ENCODE results near the gene TRIM24. TPM values are rescaled to one million over a fixed set of nuclear protein-coding genes. Genes with fewer than 3 reads are reported as not detected.

The TRIM24 gene
- polyA plus RNA-seq, 1 donor (not counting 4 experiments of a cell fraction or from before 2014, with no cell fraction given): 7.9 TPM

DNA sequence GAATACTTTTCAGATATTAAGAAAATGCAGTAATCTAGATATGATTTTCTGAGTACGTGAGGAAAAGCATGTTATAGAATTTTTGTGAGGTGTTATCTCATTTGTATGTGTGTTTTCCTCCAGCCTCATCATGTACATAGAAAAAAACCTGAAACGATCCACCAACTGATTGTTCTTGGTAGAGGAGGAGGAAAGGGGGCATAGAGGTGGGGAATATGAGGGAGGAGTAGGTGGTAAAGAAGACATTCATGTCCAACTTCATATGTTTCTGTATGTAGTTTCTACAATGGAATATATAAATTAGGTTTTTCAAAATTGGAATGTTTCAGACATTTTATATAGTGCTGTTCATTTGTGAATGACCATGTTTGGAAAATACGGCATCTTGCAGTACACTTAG lies 109.4 kb downstream of the TRIM24 start:
- no peaks in the 10 kb centered on the region for H3K9me1 ChIP-seq (ENCODE audit: control insufficient read depth, extremely low read depth, insufficient read depth, low read length)
- no peak overlapping the region for H3K9ac ChIP-seq (ENCODE audit: control insufficient read depth, extremely low read depth, insufficient read depth, low read length)
- no peaks in the 10 kb centered on the region for H3K79me2 ChIP-seq (ENCODE audit: control insufficient read depth, insufficient read depth, low read length)
- no peaks in the 10 kb centered on the region for H3K27me3 ChIP-seq (ENCODE audit: control insufficient read depth, extremely low read depth, insufficient read depth, low read length)
- H4K20me1 ChIP-seq (ENCODE audit: control insufficient read depth, extremely low read depth, insufficient read depth, low read length): no peaks in the 10 kb centered on the region
- peaks cover under 1 to 5% of the 10 kb centered on the region in 2 experiments for H3K36me3 ChIP-seq (ENCODE audit: control insufficient read depth in 2 of 2, extremely low read depth in 1 of 2, insufficient read depth in 2 of 2, low read length in 2 of 2)
- no peak overlapping the region for H3K27ac ChIP-seq (ENCODE audit: control insufficient read depth, insufficient read depth, low read length)
- no peak overlapping the region for H3K4me3 ChIP-seq (ENCODE audit: control insufficient read depth in 2 of 3, extremely low read depth in 1 of 3, insufficient read depth in 2 of 3, low read depth in 1 of 3, low read length in 3 of 3)
- no peaks in the 10 kb centered on the region for H3K4me1 ChIP-seq (ENCODE audit: control insufficient read depth, extremely low read depth, insufficient read depth, low read length)
- FAIRE-seq (no peak), DNase-seq (ENCODE audit: low read depth, low spot score) (no peak)
- H3K4me2 ChIP-seq (ENCODE audit: control insufficient read depth, extremely low read depth, insufficient read depth, low read depth, low read length): no peak overlapping the region
- TF ChIP-seq, protein P1, sequence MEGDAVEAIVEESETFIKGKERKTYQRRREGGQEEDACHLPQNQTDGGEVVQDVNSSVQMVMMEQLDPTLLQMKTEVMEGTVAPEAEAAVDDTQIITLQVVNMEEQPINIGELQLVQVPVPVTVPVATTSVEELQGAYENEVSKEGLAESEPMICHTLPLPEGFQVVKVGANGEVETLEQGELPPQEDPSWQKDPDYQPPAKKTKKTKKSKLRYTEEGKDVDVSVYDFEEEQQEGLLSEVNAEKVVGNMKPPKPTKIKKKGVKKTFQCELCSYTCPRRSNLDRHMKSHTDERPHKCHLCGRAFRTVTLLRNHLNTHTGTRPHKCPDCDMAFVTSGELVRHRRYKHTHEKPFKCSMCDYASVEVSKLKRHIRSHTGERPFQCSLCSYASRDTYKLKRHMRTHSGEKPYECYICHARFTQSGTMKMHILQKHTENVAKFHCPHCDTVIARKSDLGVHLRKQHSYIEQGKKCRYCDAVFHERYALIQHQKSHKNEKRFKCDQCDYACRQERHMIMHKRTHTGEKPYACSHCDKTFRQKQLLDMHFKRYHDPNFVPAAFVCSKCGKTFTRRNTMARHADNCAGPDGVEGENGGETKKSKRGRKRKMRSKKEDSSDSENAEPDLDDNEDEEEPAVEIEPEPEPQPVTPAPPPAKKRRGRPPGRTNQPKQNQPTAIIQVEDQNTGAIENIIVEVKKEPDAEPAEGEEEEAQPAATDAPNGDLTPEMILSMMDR (optimal IDR thresholded peaks at IDR 0.05 in 1 of 3, IDR thresholded peaks at IDR 0.05 in 1 of 3, conservative IDR thresholded peaks at IDR 0.05 in 1 of 3; ENCODE audit: extremely low read depth in 1 of 3, insufficient read depth in 2 of 3, low read length in 3 of 3): no peak
- no peak for TF ChIP-seq EZH2 (IDR thresholded peaks at IDR 0.05; ENCODE audit: low read length)
- H3K9me3 ChIP-seq (ENCODE audit: control insufficient read depth, low read depth, low read length): peaks cover 6% of the 10 kb centered on the region
- dilution Hi-C loops (cut with MboI; ENCODE audit: extremely low pct_ligation_motif_present, low sequenced_read_pairs): no loop called here
- no peak overlapping the region for H2AFZ ChIP-seq (ENCODE audit: control insufficient read depth, low read length)

DNA sequence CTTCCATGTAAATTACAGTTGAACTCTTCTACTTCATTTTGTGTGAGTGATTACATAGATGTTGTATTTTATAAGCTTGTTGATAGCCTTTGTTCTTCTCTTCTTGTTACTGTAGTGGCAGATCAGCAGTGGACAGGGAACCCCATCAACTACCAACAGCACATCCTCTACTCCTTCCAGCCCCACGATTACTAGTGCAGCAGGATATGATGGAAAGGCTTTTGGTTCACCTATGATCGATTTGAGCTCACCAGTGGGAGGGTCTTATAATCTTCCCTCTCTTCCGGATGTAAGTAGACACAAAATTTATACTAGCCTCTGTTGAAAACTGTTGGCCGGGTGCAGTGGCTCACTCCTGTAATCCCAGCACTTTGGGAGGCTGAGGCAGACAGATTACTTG lies 110.7 kb downstream of the TRIM24 start:
- no peaks in the 10 kb centered on the region for H3K4me1 ChIP-seq (ENCODE audit: control insufficient read depth, extremely low read depth, insufficient read depth, low read length)
- TF ChIP-seq EZH2 (IDR thresholded peaks at IDR 0.05; ENCODE audit: low read length): no peak
- TF ChIP-seq, protein P1 (optimal IDR thresholded peaks at IDR 0.05 in 1 of 3, IDR thresholded peaks at IDR 0.05 in 1 of 3, conservative IDR thresholded peaks at IDR 0.05 in 1 of 3; ENCODE audit: extremely low read depth in 1 of 3, insufficient read depth in 2 of 3, low read length in 3 of 3): no peak
- H3K27me3 ChIP-seq (ENCODE audit: control insufficient read depth, extremely low read depth, insufficient read depth, low read length): no peaks in the 10 kb centered on the region
- no peak overlapping the region for H3K27ac ChIP-seq (ENCODE audit: control insufficient read depth, insufficient read depth, low read length)
- dilution Hi-C loops (cut with MboI; ENCODE audit: extremely low pct_ligation_motif_present, low sequenced_read_pairs): no loop called here
- H3K36me3 ChIP-seq (ENCODE audit: control insufficient read depth in 2 of 2, extremely low read depth in 1 of 2, insufficient read depth in 2 of 2, low read length in 2 of 2): peaks cover 0 to 4% of the 10 kb centered on the region in 2 experiments
- H3K4me2 ChIP-seq (ENCODE audit: control insufficient read depth, extremely low read depth, insufficient read depth, low read depth, low read length): no peak overlapping the region
- no peaks in the 10 kb centered on the region for H3K9me1 ChIP-seq (ENCODE audit: control insufficient read depth, extremely low read depth, insufficient read depth, low read length)
- no peak for FAIRE-seq
- no peak overlapping the region for H2AFZ ChIP-seq (ENCODE audit: control insufficient read depth, low read length)
- H3K79me2 ChIP-seq (ENCODE audit: control insufficient read depth, insufficient read depth, low read length): no peaks in the 10 kb centered on the region
- DNase-seq (ENCODE audit: low read depth, low spot score): no peak
- no peaks in the 10 kb centered on the region for H4K20me1 ChIP-seq (ENCODE audit: control insufficient read depth, extremely low read depth, insufficient read depth, low read length)
- H3K9ac ChIP-seq (ENCODE audit: control insufficient read depth, extremely low read depth, insufficient read depth, low read length): no peak overlapping the region
- H3K9me3 ChIP-seq (ENCODE audit: control insufficient read depth, low read depth, low read length): no peaks in the 10 kb centered on the region
- no peak overlapping the region for H3K4me3 ChIP-seq (ENCODE audit: control insufficient read depth in 2 of 3, extremely low read depth in 1 of 3, insufficient read depth in 2 of 3, low read depth in 1 of 3, low read length in 3 of 3)
